B cell (primary cell): ENCODE results near the gene HSPB8.

Experiments used
- EZH2 ChIP-seq: IDR thresholded peaks from 2 replicates; pipeline ENCODE4 v1.6.1; 2012; ENCODE audit warnings: borderline replicate concordance, low read depth, mild to moderate bottlenecking, moderate library complexity, low read length; ENCODE audit not compliant: insufficient read depth, poor library complexity, severe bottlenecking
- TF ChIP-seq, protein P1 (sequence below): fragments of 200-600 bp; IDR thresholded peaks from one replicate; pipeline ENCODE4 v1.8.0; 2022; ENCODE audit warnings: antibody characterized with exemption, mild to moderate bottlenecking

DNA sequence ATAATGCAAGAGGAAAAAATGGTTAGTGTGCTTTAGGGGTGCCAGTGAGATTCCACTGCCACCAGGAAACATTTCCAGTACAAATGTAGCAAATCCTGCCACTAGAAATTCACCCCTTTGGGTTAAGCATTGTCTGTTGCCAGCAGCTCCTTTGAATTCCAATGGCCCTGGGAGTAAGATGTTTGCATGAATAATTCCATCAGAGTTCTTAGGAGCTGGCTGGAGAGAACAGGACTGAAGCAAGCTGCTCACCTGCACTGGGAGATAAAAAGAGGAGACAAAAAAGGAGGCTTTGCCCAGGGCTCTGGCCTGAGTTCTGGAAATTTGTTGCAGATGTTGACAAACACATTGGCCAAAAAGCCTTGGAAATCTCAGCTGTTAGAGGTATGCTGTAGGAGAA lies 57.6 kb downstream of the HSPB8 start:
- TF ChIP-seq, protein P1, sequence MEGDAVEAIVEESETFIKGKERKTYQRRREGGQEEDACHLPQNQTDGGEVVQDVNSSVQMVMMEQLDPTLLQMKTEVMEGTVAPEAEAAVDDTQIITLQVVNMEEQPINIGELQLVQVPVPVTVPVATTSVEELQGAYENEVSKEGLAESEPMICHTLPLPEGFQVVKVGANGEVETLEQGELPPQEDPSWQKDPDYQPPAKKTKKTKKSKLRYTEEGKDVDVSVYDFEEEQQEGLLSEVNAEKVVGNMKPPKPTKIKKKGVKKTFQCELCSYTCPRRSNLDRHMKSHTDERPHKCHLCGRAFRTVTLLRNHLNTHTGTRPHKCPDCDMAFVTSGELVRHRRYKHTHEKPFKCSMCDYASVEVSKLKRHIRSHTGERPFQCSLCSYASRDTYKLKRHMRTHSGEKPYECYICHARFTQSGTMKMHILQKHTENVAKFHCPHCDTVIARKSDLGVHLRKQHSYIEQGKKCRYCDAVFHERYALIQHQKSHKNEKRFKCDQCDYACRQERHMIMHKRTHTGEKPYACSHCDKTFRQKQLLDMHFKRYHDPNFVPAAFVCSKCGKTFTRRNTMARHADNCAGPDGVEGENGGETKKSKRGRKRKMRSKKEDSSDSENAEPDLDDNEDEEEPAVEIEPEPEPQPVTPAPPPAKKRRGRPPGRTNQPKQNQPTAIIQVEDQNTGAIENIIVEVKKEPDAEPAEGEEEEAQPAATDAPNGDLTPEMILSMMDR, result no peak
- TF ChIP-seq EZH2, result no peak
